Retinal pigment epithelial cell (primary cell): Measurements from ENCODE around the gene POU6F2.
"Not testable (repeated sequence)": the region's sequence is repeated elsewhere in the genome, so short reads cannot be mapped to it uniquely, and the experiment has no call there.

Experiments
- DNase-seq: peaks from one replicate; pipeline ENCODE4 v3.0.0-alpha.2; 2010; ENCODE audit warnings: low read depth
- H3K4me3 ChIP-seq: 2 replicates; pipeline ENCODE4 v1.5.1; 2011; ENCODE audit warnings: mild to moderate bottlenecking, low read length, control low read depth, moderate library complexity
- CTCF ChIP-seq: conservative IDR thresholded peaks from 2 replicates; pipeline ENCODE4 v1.5.1; 2011; ENCODE audit warnings: low read depth, low read length, control low read depth, inconsistent platforms

POU6F2 gene

DNA sequence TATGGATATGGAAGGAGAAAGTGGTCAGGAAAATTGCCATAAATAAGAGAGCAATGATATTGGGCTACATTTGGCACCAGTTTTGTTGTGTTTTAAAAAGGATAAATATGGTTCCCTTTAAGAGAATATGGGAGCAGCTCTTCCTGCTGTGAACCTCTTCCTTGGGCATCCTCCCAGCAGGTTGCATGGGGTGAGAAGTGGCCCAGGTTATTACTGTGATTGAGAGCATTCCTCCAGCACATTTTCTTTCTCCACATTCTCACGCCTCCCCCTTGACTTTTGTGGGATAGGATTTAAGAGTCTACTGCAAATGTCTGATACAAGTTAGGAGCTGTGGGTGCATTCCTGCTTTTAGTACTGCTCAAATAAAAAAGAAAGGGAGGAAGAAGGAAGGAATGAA is 214.8 kb downstream of the POU6F2 start:
- no peak for TF ChIP-seq CTCF
- no peak for DNase-seq
- no peak overlapping the region for H3K4me3 ChIP-seq

GRCh38 chr7:39194388-39194787 is 216.7 kb downstream of the POU6F2 start:
- DNase-seq, H3K4me3 ChIP-seq: not testable (repeated sequence)

- no peak overlapping the region for H3K4me3 ChIP-seq
- no peak for DNase-seq
- no peak for TF ChIP-seq CTCF
These were observed 218.3 kb downstream of the POU6F2 start for GRCh38 chr7:39195967-39196366.

- DNase-seq: no peak
- no peak for TF ChIP-seq CTCF
- H3K4me3 ChIP-seq: no peak overlapping the region
These were observed 220.1 kb downstream of the POU6F2 start for GRCh38 chr7:39197831-39198230.

DNA sequence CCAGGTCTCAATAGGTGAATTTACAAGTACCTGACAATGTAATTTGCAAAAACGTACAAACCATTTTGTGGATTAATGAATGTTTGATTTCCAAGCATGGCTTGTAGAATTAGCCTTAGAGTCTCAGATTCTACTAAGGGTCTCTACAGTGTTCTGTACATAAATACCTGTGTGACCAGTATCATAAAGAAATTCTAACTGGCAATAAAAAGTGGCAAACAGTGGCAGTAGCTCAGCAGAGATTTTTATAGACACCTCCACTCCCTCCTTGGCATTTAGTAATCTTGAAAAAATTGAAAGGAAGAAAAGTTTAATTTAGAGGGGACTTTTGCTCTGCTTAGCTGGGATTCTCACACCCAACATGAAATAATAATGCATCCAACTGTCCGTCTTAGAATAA is 220.8 kb downstream of the POU6F2 start:
- TF ChIP-seq CTCF: no peak
- no peak overlapping the region for H3K4me3 ChIP-seq
- DNase-seq: no peak

GRCh38 chr7:39199006-39199405 is 221.3 kb downstream of the POU6F2 start:
- no peak overlapping the region for H3K4me3 ChIP-seq
- DNase-seq: no peak
- TF ChIP-seq CTCF: no peak

- TF ChIP-seq CTCF: no peak
- no peak overlapping the region for H3K4me3 ChIP-seq
- DNase-seq: no peak
These were observed 222.2 kb downstream of the POU6F2 start for GRCh38 chr7:39199951-39200350.

DNA sequence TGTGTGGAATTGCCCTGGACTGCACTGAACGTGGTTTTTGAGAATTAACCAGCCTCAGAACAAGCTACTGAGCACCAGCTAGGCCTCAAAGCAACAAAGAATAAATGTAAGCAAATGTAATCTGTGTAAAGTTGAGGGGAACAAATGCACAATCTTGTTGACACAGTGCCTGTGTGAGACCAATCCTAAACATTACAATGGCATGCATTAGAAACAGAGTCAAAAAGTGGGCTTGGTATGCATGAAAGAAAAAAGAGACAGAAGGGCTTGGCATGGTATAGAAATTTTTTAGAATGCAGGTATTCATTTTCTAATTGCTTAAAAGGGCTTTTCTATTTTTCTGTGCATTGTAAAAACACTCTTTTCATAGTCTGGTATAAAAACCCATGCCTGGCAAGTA is 224.3 kb downstream of the POU6F2 start:
- no peak for DNase-seq
- no peak overlapping the region for H3K4me3 ChIP-seq
- no peak for TF ChIP-seq CTCF
